Neural cell (in vitro differentiated cells): ENCODE data around the gene KRTDAP. TPM values are rescaled to one million over a fixed set of nuclear protein-coding genes. Genes with fewer than 3 reads are reported as not detected.
"Not testable (repeated sequence)": the region's sequence is repeated elsewhere in the genome, so short reads cannot be mapped to it uniquely, and the experiment has no call there.

ENCODE experiments used
- H2AFZ ChIP-seq: fragments of 200-600, 300-800 bp; sonication (generic), shearing (Covaris generic); 2 replicates; pipeline ENCODE4 v1.6.0; 2014; ENCODE audit warnings: low read depth, mild to moderate bottlenecking, antibody characterized with exemption, low read length, moderate library complexity
- H3F3A ChIP-seq: fragments of 200-600 bp; shearing (Covaris generic); 2 replicates; pipeline ENCODE4 v1.6.1; 2016; ENCODE audit warnings: mild to moderate bottlenecking, moderate library complexity, mixed read lengths, antibody characterized with exemption, low read length; ENCODE audit not compliant: insufficient read depth, poor library complexity, severe bottlenecking
- H3K27ac ChIP-seq: fragments of 200-600, 300-800 bp; sonication (generic), shearing (Covaris generic); 2 replicates; pipeline ENCODE4 v1.5.1; 2014; ENCODE audit warnings: mild to moderate bottlenecking, low read length, moderate library complexity
- H3K27me3 ChIP-seq: fragments of 300-800, 200-600 bp; sonication (generic), shearing (Covaris generic); 2 replicates; pipeline ENCODE4 v1.6.0; 2014; ENCODE audit warnings: mild to moderate bottlenecking, low read depth, low read length, moderate library complexity; ENCODE audit not compliant: insufficient read depth
- H3K36me3 ChIP-seq: fragments of 300-800, 200-600 bp; sonication (generic), shearing (Covaris generic); 2 replicates; pipeline ENCODE4 v1.5.1; 2014; ENCODE audit warnings: mild to moderate bottlenecking, antibody characterized with exemption, low read length, moderate library complexity; ENCODE audit not compliant: insufficient read depth
- H3K4me2 ChIP-seq: fragments of 300-800, 200-600 bp; sonication (generic), shearing (Covaris generic); 2 replicates; pipeline ENCODE4 v1.6.0; 2014; ENCODE audit warnings: mild to moderate bottlenecking, low read length
- H3K4me3 ChIP-seq: fragments of 300-800, 200-600 bp; sonication (generic), shearing (Covaris generic); 2 replicates; pipeline ENCODE4 v1.5.1; 2014; ENCODE audit warnings: mild to moderate bottlenecking, low read length, moderate library complexity
- H3K79me2 ChIP-seq: fragments of 200-600 bp; shearing (Covaris generic); replicated peaks from 2 replicates; pipeline ENCODE4 v1.6.0; 2014; ENCODE audit warnings: mild to moderate bottlenecking, low read length, moderate library complexity; ENCODE audit not compliant: insufficient read depth
- H3K9ac ChIP-seq: fragments of 300-800, 200-600 bp; sonication (generic), shearing (Covaris generic); 2 replicates; pipeline ENCODE4 v1.6.1; 2016; ENCODE audit warnings: mild to moderate bottlenecking, low read length, mixed read lengths
- H3K9me2 ChIP-seq: fragments of 200-600 bp; shearing (Covaris generic); 2 replicates; pipeline ENCODE4 v1.6.1; 2016; ENCODE audit warnings: mild to moderate bottlenecking, low read length, mixed read lengths; ENCODE audit not compliant: insufficient read depth
- H3K9me3 ChIP-seq: fragments of 200-600, 300-800 bp; sonication (generic), shearing (Covaris generic); 2 replicates; pipeline ENCODE4 v1.6.1; 2016; ENCODE audit warnings: mild to moderate bottlenecking, mixed run types, low read length, moderate library complexity, mixed read lengths
- H4K20me1 ChIP-seq: fragments of 200-600 bp; shearing (Covaris generic); 2 replicates; pipeline ENCODE4 v1.6.1; 2016; ENCODE audit warnings: mild to moderate bottlenecking, mixed run types; ENCODE audit not compliant: insufficient read depth
- CTCF ChIP-seq: fragments of 450-650 bp; IDR thresholded peaks from 2 replicates; pipeline ENCODE4 v1.5.1; 2014; ENCODE audit warnings: antibody characterized with exemption, mild to moderate bottlenecking, moderate library complexity; ENCODE audit not compliant: poor library complexity, severe bottlenecking
- EP300 ChIP-seq: fragments of 450-650 bp; conservative IDR thresholded peaks from 2 replicates; pipeline ENCODE4 v1.6.1; 2014; ENCODE audit warnings: antibody characterized with exemption, mild to moderate bottlenecking, moderate library complexity; ENCODE audit not compliant: poor library complexity, severe bottlenecking
- EZH2 ChIP-seq: fragments of 200-600, 300-800 bp; shearing (Covaris generic), sonication (generic); IDR thresholded peaks from 2 replicates; pipeline ENCODE4 v1.6.1; 2014; ENCODE audit warnings: antibody characterized with exemption, low read length, borderline replicate concordance, mild to moderate bottlenecking; ENCODE audit not compliant: insufficient read depth, poor library complexity, severe bottlenecking
- MXI1 ChIP-seq: fragments of 450-650 bp; conservative IDR thresholded peaks from 2 replicates; pipeline ENCODE4 v1.6.1; 2014; ENCODE audit warnings: antibody characterized with exemption, mild to moderate bottlenecking; ENCODE audit not compliant: poor library complexity, severe bottlenecking
- POLR2AphosphoS5 ChIP-seq: IDR thresholded peaks from 2 replicates; pipeline ENCODE4 v1.6.1; 2012
- RAD21 ChIP-seq: fragments of 450-650 bp; conservative IDR thresholded peaks from 2 replicates; pipeline ENCODE4 v1.6.1; 2014; ENCODE audit warnings: antibody characterized with exemption, mild to moderate bottlenecking, moderate library complexity
- REST ChIP-seq: IDR thresholded peaks from 2 replicates; pipeline ENCODE4 v1.6.1; 2012; ENCODE audit warnings: borderline replicate concordance
- SMC3 ChIP-seq: fragments of 450-650 bp; conservative IDR thresholded peaks from 2 replicates; pipeline ENCODE4 v1.6.1; 2014; ENCODE audit warnings: antibody characterized with exemption, mild to moderate bottlenecking, moderate library complexity; ENCODE audit not compliant: poor library complexity
- TAF1 ChIP-seq: IDR thresholded peaks from 2 replicates; pipeline ENCODE4 v1.6.1; 2012; ENCODE audit warnings: low read depth
- polyA plus RNA-seq: library from polyadenylated mRNA; depleted of rRNA; stranded (reverse); fragments of >200 nt; gene quantifications from 2 replicates; pipeline ENCODE4 v1.2.3, GENCODE V29; 2014

The KRTDAP gene
- polyA plus RNA-seq, 1 donor from 2014 or later, result not detected

GRCh38 chr19:35471946-35472345, 18.3 kb downstream of the KRTDAP start:
- Histone ChIP-seq H3F3A (no peaks in the 10 kb centered on the region), H3K27ac (no peak overlapping the region), H3K79me2 (no peaks in the 10 kb centered on the region), H3K9ac (no peak overlapping the region), H3K4me3 (no peak overlapping the region), H4K20me1 (no peaks in the 10 kb centered on the region), H3K9me2 (no peaks in the 10 kb centered on the region), H3K27me3 (no peaks in the 10 kb centered on the region), H2AFZ (no peak overlapping the region), H3K9me3 (no peaks in the 10 kb centered on the region), H3K4me2 (no peak overlapping the region), H3K36me3 (no peaks in the 10 kb centered on the region)
- TF ChIP-seq SMC3, result no peak
- TF ChIP-seq EZH2, result no peak
- no peak for TF ChIP-seq MXI1
- no peak for TF ChIP-seq POLR2AphosphoS5
- no peak for TF ChIP-seq EP300
- no peak for TF ChIP-seq TAF1
- TF ChIP-seq REST, result no peak
- TF ChIP-seq CTCF, result no peak
- TF ChIP-seq RAD21, result no peak

- not testable (repeated sequence) for H4K20me1 ChIP-seq, H3K4me3 ChIP-seq, H3K4me2 ChIP-seq, H3K79me2 ChIP-seq, H2AFZ ChIP-seq, H3F3A ChIP-seq, H3K27ac ChIP-seq, H3K9me3 ChIP-seq, H3K36me3 ChIP-seq, H3K9ac ChIP-seq, H3K9me2 ChIP-seq, H3K27me3 ChIP-seq
Observed at GRCh38 chr19:35471075-35471474, 19.2 kb downstream of the KRTDAP start.

GRCh38 chr19:35470128-35470527, 20.1 kb downstream of the KRTDAP start:
- no peaks in the 10 kb centered on the region for H3K27me3 ChIP-seq
- no peaks in the 10 kb centered on the region for H3K9me2 ChIP-seq
- no peaks in the 10 kb centered on the region for H4K20me1 ChIP-seq
- TF ChIP-seq SMC3, result no peak
- TF ChIP-seq EZH2, result no peak
- no peak for TF ChIP-seq CTCF
- no peak for TF ChIP-seq MXI1
- TF ChIP-seq RAD21, result no peak
- no peak for TF ChIP-seq EP300
- TF ChIP-seq REST, result no peak
- no peak for TF ChIP-seq POLR2AphosphoS5
- TF ChIP-seq TAF1, result no peak
- H3K4me2 ChIP-seq, result no peak overlapping the region
- no peak overlapping the region for H2AFZ ChIP-seq
- H3K9me3 ChIP-seq, result no peaks in the 10 kb centered on the region
- H3K79me2 ChIP-seq, result no peaks in the 10 kb centered on the region
- H3F3A ChIP-seq, result no peaks in the 10 kb centered on the region
- no peak overlapping the region for H3K27ac ChIP-seq
- H3K36me3 ChIP-seq, result no peaks in the 10 kb centered on the region
- no peak overlapping the region for H3K4me3 ChIP-seq
- no peak overlapping the region for H3K9ac ChIP-seq
